GM12892 (cell line): ENCODE measurements around the gene PDZRN3.

Source experiments
- POLR2A ChIP-seq: IDR thresholded peaks from 2 replicates; pipeline ENCODE4 v1.6.1; 2011; ENCODE audit warnings: low read depth, low read length, control low read depth
- POLR2AphosphoS5 ChIP-seq: IDR thresholded peaks from 2 replicates; pipeline ENCODE4 v1.6.1; 2011; ENCODE audit warnings: low read depth, low read length, control low read depth

DNA sequence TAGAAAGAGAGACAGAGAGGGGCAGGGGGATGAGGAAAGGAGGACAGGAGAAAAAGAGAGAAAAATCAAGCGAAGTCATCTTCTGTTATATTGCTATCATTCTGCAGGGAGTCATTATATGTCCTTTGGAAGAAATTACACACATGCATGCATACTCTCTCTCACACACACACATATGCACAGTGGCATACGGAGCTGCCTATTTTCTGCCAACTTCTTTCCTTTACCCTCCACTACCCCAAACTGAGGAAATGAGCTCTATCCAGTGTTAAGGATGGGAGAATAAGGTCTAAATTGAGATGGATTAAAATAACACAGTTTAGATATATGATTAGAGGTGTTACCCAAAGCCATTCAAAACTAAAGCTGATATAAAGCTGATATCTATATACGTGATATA is 48.8 kb downstream of the PDZRN3 start:
- no peak for TF ChIP-seq POLR2AphosphoS5
- no peak for TF ChIP-seq POLR2A
